Suprapubic skin (tissue), 4 donors: ENCODE measurements around the gene DNAAF9. TPM values are rescaled to one million over a fixed set of nuclear protein-coding genes. Genes with fewer than 3 reads are reported as not detected.

Source experiments
- DNase-seq, 2 donors: peaks; one replicate each; pipeline ENCODE4 v3.0.0-alpha.2; 2019; ENCODE audit warnings: low spot score in 2 of 2
- H3K27ac ChIP-seq: fragments of 200-600 bp; sonication (generic); one replicate; pipeline ENCODE4 v1.5.1; 2019
- H3K27me3 ChIP-seq: fragments of 200-600 bp; sonication (generic); one replicate; pipeline ENCODE4 v1.5.1; 2019
- H3K36me3 ChIP-seq: fragments of 200-600 bp; sonication (generic); one replicate; pipeline ENCODE4 v1.5.1; 2019
- H3K4me1 ChIP-seq: fragments of 200-600 bp; sonication (generic); one replicate; pipeline ENCODE4 v1.5.1; 2019
- H3K4me3 ChIP-seq: fragments of 200-600 bp; sonication (generic); one replicate; pipeline ENCODE4 v1.5.1; 2019; ENCODE audit warnings: mild to moderate bottlenecking
- H3K9me3 ChIP-seq: fragments of 200-600 bp; sonication (generic); one replicate; pipeline ENCODE4 v1.5.1; 2019
- EP300 ChIP-seq: sonication (generic); formaldehyde crosslinking; IDR thresholded peaks from one replicate; pipeline ENCODE4 v1.6.1; 2017; ENCODE audit warnings: antibody characterized with exemption
- POLR2A ChIP-seq, 2 donors: fragments of 450-650 bp; IDR thresholded peaks; one replicate each; pipeline ENCODE4 v1.6.1; 2017; ENCODE audit warnings: antibody characterized with exemption in 2 of 2, mild to moderate bottlenecking in 2 of 2, moderate library complexity in 2 of 2
- POLR2AphosphoS5 ChIP-seq, 3 donors: sonication (generic); formaldehyde crosslinking; IDR thresholded peaks; one replicate each; pipeline ENCODE4 v1.6.1; 2017; ENCODE audit warnings: antibody characterized with exemption in 3 of 3
- WGBS: methylation state at CpG from one replicate; pipeline ENCODE4 v1.1.5; 2018; 5-methylcytosine and 5-hydroxymethylcytosine counted together
- total RNA-seq, 4 donors: library from RNA; depleted of rRNA; stranded (reverse); fragments of >200 nt; gene quantifications; one replicate each; pipeline ENCODE4 v1.1.0, GENCODE V29; 2016
- TF ChIP-seq, protein P1 (sequence below), 2 donors: fragments of 200-600 bp in 1 of 2; fragments of 450-650 bp in 1 of 2; sonication (generic) in 1 of 2; IDR thresholded peaks; one replicate each; pipeline ENCODE4 v1.5.1; 2016 to 2019; ENCODE audit warnings: antibody characterized with exemption in 2 of 2, mild to moderate bottlenecking in 1 of 2, moderate library complexity in 1 of 2

DNAAF9 gene
- total RNA-seq, 4 donors from 2014 or later, result 8.0 to 20.9 (median 11.3) TPM

DNA sequence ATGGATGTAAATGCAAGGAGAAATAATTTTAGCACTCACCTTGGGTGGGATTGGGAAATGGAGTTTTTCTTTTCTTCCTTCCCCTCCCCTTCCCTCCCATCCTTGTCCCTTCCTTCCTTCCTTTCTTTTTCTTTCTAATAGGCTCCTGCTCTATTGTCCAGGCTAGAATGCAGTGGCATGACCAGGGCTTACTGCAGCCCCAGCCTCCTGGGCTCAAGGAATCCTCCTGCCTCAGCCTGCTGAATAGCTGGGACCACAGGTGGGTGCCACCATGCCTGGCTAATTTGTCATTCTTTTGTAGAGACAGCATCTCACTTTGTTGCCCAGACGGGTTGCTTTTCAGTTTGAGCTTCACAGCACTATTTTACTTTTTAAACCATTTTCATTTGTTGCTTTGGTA is 41.9 kb upstream of the DNAAF9 start:
- TF ChIP-seq POLR2AphosphoS5 (IDR thresholded peaks at IDR 0.05) (no peak), POLR2A (IDR thresholded peaks at IDR 0.05) (no peak), EP300 (no peak)
- TF ChIP-seq, protein P1, sequence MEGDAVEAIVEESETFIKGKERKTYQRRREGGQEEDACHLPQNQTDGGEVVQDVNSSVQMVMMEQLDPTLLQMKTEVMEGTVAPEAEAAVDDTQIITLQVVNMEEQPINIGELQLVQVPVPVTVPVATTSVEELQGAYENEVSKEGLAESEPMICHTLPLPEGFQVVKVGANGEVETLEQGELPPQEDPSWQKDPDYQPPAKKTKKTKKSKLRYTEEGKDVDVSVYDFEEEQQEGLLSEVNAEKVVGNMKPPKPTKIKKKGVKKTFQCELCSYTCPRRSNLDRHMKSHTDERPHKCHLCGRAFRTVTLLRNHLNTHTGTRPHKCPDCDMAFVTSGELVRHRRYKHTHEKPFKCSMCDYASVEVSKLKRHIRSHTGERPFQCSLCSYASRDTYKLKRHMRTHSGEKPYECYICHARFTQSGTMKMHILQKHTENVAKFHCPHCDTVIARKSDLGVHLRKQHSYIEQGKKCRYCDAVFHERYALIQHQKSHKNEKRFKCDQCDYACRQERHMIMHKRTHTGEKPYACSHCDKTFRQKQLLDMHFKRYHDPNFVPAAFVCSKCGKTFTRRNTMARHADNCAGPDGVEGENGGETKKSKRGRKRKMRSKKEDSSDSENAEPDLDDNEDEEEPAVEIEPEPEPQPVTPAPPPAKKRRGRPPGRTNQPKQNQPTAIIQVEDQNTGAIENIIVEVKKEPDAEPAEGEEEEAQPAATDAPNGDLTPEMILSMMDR (IDR thresholded peaks at IDR 0.05), result no peak

GRCh38 chr20:3447321-3447720 is 39.9 kb upstream of the DNAAF9 start:
- DNase-seq, result no peak
- H3K27ac ChIP-seq, result no peak overlapping the region
- WGBS, result 59% methylated on average over 2 of the region's 2 CpGs
- H3K4me1 ChIP-seq, result no peaks in the 10 kb centered on the region
- no peaks in the 10 kb centered on the region for H3K36me3 ChIP-seq
- H3K27me3 ChIP-seq, result no peaks in the 10 kb centered on the region
- no peak overlapping the region for H3K4me3 ChIP-seq
- H3K9me3 ChIP-seq, result no peaks in the 10 kb centered on the region
- no peak for TF ChIP-seq POLR2AphosphoS5 (IDR thresholded peaks at IDR 0.05)
- TF ChIP-seq, protein P1 (IDR thresholded peaks at IDR 0.05), result no peak
- no peak for TF ChIP-seq POLR2A (IDR thresholded peaks at IDR 0.05)
- no peak for TF ChIP-seq EP300

More for the DNA sequence above, 41.9 kb upstream of the DNAAF9 start:
- Histone ChIP-seq H3K4me3 (no peak overlapping the region), H3K36me3 (no peaks in the 10 kb centered on the region), H3K9me3 (no peaks in the 10 kb centered on the region), H3K27me3 (no peaks in the 10 kb centered on the region), H3K27ac (no peak overlapping the region), H3K4me1 (no peaks in the 10 kb centered on the region)
- no peak for DNase-seq
- 70% methylated on average over 1 of the region's 1 CpG for WGBS

DNA sequence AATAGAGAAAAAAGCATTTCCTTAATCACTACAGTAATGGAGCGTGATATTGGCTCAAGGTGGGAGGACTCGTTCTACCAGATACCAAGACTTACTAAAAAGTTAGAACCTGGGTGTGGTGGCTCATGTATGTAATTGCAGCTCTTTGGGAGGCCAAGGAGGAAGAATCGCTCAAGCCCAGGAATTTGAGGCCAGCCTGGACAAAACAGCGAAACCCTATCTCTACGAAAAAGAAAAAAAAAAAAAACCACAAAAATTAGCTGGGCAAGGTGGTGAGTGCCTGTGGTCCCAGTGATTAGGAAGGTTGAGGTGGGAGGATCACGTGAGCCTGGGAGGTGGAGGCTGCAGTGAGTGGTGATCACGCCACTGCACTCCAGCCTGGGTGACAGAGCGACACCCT is 39.3 kb upstream of the DNAAF9 start:
- no peaks in the 10 kb centered on the region for H3K36me3 ChIP-seq
- TF ChIP-seq POLR2A (IDR thresholded peaks at IDR 0.05), result no peak
- 72% methylated on average over 8 of the region's 8 CpGs for WGBS
- DNase-seq, result no peak
- H3K27ac ChIP-seq, result no peak overlapping the region
- H3K27me3 ChIP-seq, result no peaks in the 10 kb centered on the region
- no peaks in the 10 kb centered on the region for H3K4me1 ChIP-seq
- H3K9me3 ChIP-seq, result no peaks in the 10 kb centered on the region
- H3K4me3 ChIP-seq, result no peak overlapping the region

DNA sequence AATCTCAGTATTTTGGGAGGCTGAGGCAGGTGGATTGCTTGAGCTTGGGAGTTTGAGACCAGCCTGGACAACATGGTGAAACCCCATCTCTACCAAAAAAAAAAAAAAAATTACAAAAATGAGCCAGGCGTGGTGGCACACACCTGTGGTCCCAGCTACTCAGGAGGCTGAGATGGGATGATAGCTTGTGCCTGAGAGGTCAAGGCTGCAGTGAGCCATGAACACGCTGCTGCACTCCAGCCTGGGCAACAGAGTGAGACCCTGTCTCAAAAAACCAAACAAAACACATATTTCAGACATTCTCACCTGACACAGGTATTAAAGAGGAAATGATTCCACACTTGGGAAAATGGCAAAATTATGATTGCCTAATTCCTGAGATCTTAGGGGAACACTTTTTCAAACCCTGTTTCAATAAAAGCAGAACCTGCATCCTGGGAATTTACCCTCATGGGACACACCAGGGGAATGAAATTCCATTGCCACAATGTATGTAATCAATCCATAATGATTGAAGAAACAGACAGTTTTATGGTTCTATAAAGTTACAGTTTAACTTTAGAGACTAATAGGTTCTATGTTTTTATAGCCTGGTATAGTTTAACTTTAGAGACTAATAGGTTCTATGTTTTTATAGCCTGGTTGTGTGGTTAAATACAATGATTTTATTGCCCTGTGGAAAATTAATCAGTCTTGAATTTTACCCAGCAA is 29.6 kb upstream of the DNAAF9 start:
- Histone ChIP-seq H3K4me1 (no peaks in the 10 kb centered on the region), H3K36me3 (no peaks in the 10 kb centered on the region), H3K27me3 (no peaks in the 10 kb centered on the region), H3K4me3 (no peak overlapping the region), H3K9me3 (no peaks in the 10 kb centered on the region), H3K27ac (no peak overlapping the region)
- no peak for DNase-seq
- no peak for TF ChIP-seq POLR2AphosphoS5 (IDR thresholded peaks at IDR 0.05)
- TF ChIP-seq, protein P1 (IDR thresholded peaks at IDR 0.05), result no peak
- no peak for TF ChIP-seq POLR2A (IDR thresholded peaks at IDR 0.05)
- TF ChIP-seq EP300, result no peak
- 67% methylated on average over 2 of the region's 2 CpGs for WGBS

- no peak overlapping the region for H3K4me3 ChIP-seq
- no peaks in the 10 kb centered on the region for H3K27me3 ChIP-seq
- H3K36me3 ChIP-seq, result no peaks in the 10 kb centered on the region
- TF ChIP-seq POLR2A (IDR thresholded peaks at IDR 0.05) (no peak), EP300 (no peak), POLR2AphosphoS5 (IDR thresholded peaks at IDR 0.05) (no peak)
- TF ChIP-seq, protein P1 (IDR thresholded peaks at IDR 0.05), result no peak
- H3K27ac ChIP-seq, result no peak overlapping the region
- no peak for DNase-seq
- H3K4me1 ChIP-seq, result no peaks in the 10 kb centered on the region
- no peaks in the 10 kb centered on the region for H3K9me3 ChIP-seq
- 87% methylated on average over 6 of the region's 6 CpGs for WGBS
Observed at GRCh38 chr20:3434232-3434631, 26.8 kb upstream of the DNAAF9 start.
